C4-2B (cell line): ENCODE measurements around the gene SEMA4D.

Source experiments
- H3K27ac ChIP-seq: fragments of 450-650 bp; 2 replicates; pipeline ENCODE4 v1.5.1; 2017
- CTCF ChIP-seq: fragments of 450-650 bp; conservative IDR thresholded peaks from 2 replicates; pipeline ENCODE4 v1.5.1; 2017; ENCODE audit warnings: mild to moderate bottlenecking
- ZFX ChIP-seq: fragments of 450-650 bp; IDR thresholded peaks from 2 replicates; pipeline ENCODE4 v1.6.1; 2017

SEMA4D gene

DNA sequence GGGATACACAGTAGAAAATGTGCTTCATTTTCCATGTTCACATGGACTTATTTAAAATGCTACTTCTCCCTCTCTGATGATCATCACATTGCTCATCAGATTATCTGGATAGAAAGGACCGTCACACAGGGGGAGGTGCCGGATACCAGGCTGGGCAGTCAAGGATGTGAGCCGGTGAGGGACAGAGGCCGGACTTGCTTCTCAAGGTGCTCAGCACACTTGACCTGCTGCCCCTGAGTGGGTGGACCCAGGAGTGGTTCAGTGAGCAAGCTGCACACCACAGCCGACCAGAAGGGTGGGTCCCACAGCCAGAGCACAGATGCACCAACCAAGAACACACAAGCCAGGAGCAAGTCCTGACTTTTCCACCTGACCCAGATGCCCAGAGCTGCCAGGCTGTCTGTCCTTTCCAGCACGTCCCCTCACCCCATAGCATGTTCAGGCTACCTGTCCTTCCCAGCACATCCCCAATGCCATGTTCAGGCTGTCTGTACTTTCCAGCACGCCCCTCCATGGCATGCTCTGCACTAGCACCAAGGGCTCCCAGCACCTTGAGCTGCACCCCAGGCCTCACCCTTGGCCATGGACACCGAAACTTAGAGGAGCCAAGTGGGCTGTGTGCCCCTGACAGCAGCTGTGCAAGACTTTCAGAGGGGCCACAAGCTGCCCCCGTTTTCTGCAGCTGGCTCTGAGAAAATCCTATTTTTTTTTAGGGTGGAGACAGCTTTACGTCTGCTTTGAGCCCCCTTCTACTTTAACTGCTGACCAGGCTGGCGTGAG is 101.8 kb downstream of the SEMA4D start:
- H3K27ac ChIP-seq = no peak overlapping the region
- TF ChIP-seq CTCF (no peak), ZFX (no peak)

GRCh38 chr9:89394412-89394811 is 103.5 kb downstream of the SEMA4D start:
- TF ChIP-seq ZFX = no peak
- no peak for TF ChIP-seq CTCF
- no peak overlapping the region for H3K27ac ChIP-seq

DNA sequence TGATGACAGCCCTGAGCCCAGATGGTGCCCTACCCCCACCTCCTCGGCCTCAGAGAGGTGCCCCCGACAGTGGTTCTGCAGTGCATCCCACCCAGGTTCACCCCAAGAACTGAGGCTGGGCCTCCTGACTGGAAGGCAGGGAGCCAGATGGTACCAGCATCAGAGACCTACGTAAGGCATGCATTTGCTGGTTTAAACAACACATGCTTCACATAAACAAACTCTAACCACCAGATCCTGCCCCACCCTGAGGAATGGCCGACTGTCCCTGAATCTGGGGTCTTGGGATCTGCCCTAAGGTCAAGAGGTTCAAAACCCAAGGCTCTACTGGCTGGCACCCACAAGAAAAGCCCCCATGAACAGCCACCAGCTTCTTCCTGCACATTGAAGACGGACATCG is 106.3 kb downstream of the SEMA4D start:
- TF ChIP-seq CTCF (no peak), ZFX (no peak)
- H3K27ac ChIP-seq = no peak overlapping the region

DNA sequence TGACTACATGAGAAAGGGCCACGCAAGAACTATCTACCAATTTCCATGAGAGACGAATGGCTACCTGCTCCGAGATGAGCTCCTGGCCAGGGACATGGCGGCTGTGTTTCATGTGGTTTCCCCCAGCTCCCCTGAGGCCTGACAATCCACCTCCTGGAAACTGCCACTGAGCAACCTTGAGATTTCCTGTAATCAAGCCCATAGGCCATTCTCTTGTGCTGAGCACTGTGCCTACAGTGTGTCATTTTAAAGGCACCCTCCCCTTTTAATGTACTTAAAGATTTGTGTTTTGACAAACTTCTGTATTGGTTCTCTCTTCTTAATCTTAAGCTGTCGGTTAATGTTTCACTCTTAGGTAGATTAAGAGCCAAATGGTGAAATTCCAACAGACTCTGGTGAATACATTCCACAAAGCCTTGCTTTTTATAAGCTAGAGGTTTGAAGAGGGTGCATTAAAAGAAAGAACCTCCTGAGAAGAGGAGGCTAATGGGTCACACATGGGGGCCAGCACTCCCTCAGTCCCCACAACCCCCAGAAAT is 107.3 kb downstream of the SEMA4D start:
- H3K27ac ChIP-seq = no peak overlapping the region
- no peak for TF ChIP-seq CTCF
- TF ChIP-seq ZFX = no peak

- TF ChIP-seq CTCF (no peak), ZFX (no peak)
- no peak overlapping the region for H3K27ac ChIP-seq
Observed at GRCh38 chr9:89390068-89390555, 107.8 kb downstream of the SEMA4D start.

DNA sequence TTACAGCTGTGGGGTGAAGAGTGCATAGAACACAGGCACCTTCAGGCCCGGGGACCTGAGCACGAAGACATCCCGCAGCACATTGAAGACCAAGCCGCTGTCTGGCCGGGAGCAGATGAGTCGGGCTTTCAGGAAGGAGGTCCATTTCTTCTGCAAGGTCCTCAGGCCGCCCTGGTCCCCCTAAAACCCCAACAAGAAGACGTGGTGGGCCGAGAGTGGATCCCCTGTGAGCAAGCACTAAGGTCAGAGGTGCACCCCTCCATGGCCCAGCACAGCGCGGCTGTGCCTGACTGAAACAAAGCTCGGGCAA is 109.1 kb downstream of the SEMA4D start:
- TF ChIP-seq ZFX (no peak), CTCF (no peak)
- H3K27ac ChIP-seq = no peak overlapping the region

GRCh38 chr9:89388084-89388867 is 109.6 kb downstream of the SEMA4D start:
- no peak overlapping the region for H3K27ac ChIP-seq
- TF ChIP-seq ZFX (no peak), CTCF (no peak)
